Sigmoid colon (tissue), 7 donors: Measurements from ENCODE around the gene LDAF1. TPM values are rescaled to one million over a fixed set of nuclear protein-coding genes. Genes with fewer than 3 reads are reported as not detected.

Source experiments
- DNase-seq: peaks from one replicate; pipeline ENCODE4 v3.0.0-alpha.2; 2019
- H3K27ac ChIP-seq, 4 donors: fragments of 200-600 bp; sonication (generic); one replicate each; pipeline ENCODE4 v1.5.1; 2016 to 2019; ENCODE audit warnings: mild to moderate bottlenecking in 1 of 4
- H3K27me3 ChIP-seq, 3 donors: fragments of 200-600 bp; sonication (generic); one replicate each; pipeline ENCODE4 v1.5.1; 2019; ENCODE audit warnings: mild to moderate bottlenecking in 1 of 3
- H3K36me3 ChIP-seq, 4 donors: fragments of 200-600 bp; sonication (generic); one replicate each; pipeline ENCODE4 v1.5.1; 2016 to 2019
- H3K4me1 ChIP-seq, 4 donors: fragments of 200-600 bp; sonication (generic); one replicate each; pipeline ENCODE4 v1.5.1; 2017 to 2019
- H3K4me3 ChIP-seq, 4 donors: fragments of 200-600 bp; sonication (generic); one replicate each; pipeline ENCODE4 v1.5.1; 2017 to 2019; ENCODE audit warnings: mild to moderate bottlenecking in 2 of 4, moderate library complexity in 1 of 4
- H3K9me3 ChIP-seq, 4 donors: fragments of 200-600 bp in 3 of 4; sonication (generic) in 3 of 4; one replicate each; pipeline versions ENCODE4 v1.5.1 to v1.6.1; 2013 to 2019
- CTCF ChIP-seq, 4 experiments: fragments of 450-650 bp in 3 of 4; fragments of 200-600 bp in 1 of 4; IDR thresholded peaks; one replicate each; pipeline ENCODE4 v1.5.1; 2016 to 2019; ENCODE audit warnings: antibody characterized with exemption in 4 of 4, mild to moderate bottlenecking in 3 of 4, moderate library complexity in 2 of 4
- EP300 ChIP-seq, 4 donors: sonication (generic); formaldehyde crosslinking; IDR thresholded peaks; one replicate each; pipeline ENCODE4 v1.6.1; 2017; ENCODE audit warnings: antibody characterized with exemption in 4 of 4
- POLR2A ChIP-seq, 2 donors: fragments of 450-650 bp; IDR thresholded peaks; one replicate each; pipeline ENCODE4 v1.6.1; 2016; ENCODE audit warnings: antibody characterized with exemption in 2 of 2, mild to moderate bottlenecking in 2 of 2, moderate library complexity in 2 of 2
- POLR2AphosphoS5 ChIP-seq, 4 donors: sonication (generic); formaldehyde crosslinking; IDR thresholded peaks; one replicate each; pipeline ENCODE4 v1.6.1; 2017; ENCODE audit warnings: antibody characterized with exemption in 4 of 4
- WGBS, 2 donors: extraction: QIAGEN DNeasy Blood & Tissue Kit; methylation state at CpG; one replicate each; pipeline ENCODE4 v1.1.7; 2013; 5-methylcytosine and 5-hydroxymethylcytosine counted together
- intact Hi-C: fragments of 100-400 bp; cut with DNase I; formaldehyde crosslinking; loops from one replicate; pipeline ENCODE4 v1.15.1; 2023
- polyA plus RNA-seq, 3 donors: library from polyadenylated mRNA; stranded (reverse); fragments of 200-250 nt; gene quantifications; one replicate each; pipeline ENCODE4 v1.2.3, GENCODE V29; 2013
- total RNA-seq, 4 donors: library from RNA; depleted of rRNA; stranded (reverse); fragments of >200 nt; gene quantifications; one replicate each; pipeline ENCODE4 v1.1.0, GENCODE V29; 2016
- donor health status: healthy with polysubstance abuse.
- donor health status: Bipolar disorder and iron deficiency.
- donor health status: healthy.

LDAF1 gene
- total and polyA plus RNA-seq, 7 donors, result 28.0 to 158 (median 111) TPM

DNA sequence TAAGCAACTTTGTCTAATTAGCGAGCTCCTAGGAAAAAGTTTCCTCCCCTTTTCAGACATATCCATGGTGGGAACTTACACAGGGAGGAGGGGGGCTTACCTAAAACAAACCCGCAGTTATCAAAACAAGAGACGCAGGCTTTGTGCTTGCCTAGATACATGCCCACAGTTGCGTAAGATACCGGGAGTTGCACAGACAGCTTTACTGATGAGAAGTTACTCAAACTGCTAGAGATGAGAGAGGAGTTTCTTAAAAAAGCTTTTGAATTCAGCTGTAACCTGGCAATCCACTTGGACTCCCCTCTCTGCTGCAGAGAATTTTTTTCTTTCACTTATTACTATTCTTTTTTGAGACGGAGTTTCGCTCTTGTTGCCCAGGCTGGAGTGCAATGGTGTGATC, 59.7 kb downstream of the LDAF1 start:
- Histone ChIP-seq H3K27ac (no peak overlapping the region), H3K4me1 (no peaks in the 10 kb centered on the region), H3K36me3 (no peaks in the 10 kb centered on the region), H3K4me3 (no peak overlapping the region), H3K27me3 (peaks cover 0 to 6% (median 0%) of the 10 kb centered on the region in 3 donors), H3K9me3 (no peaks in the 10 kb centered on the region)
- 73 to 84% methylated on average over 7 of the region's 7 CpGs for WGBS, 2 donors
- intact Hi-C loops, result no loop called here
- no peak for DNase-seq
- TF ChIP-seq CTCF (IDR thresholded peaks at IDR 0.05) (no peak), POLR2A (IDR thresholded peaks at IDR 0.05) (no peak), POLR2AphosphoS5 (IDR thresholded peaks at IDR 0.05) (no peak), EP300 (IDR thresholded peaks at IDR 0.05) (no peak)

DNA sequence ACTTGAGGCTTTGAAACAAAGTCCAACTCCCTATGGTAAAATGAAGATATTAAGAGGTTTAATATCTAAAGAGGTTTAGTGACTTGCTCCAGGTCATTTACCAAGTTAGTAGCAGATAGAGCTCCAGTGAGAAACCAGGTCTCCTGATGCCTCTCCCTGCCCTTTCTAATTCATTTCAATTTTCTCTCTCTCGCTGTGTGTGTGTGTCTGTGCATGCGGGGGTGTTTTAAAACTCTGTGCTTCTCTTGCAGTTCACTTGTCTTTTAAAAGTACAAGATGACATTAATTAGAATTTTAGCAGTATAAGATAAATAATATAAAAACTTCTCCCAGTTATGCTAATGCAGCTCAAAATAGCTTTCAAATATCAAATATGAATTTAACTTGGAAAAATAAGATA, 61.1 kb downstream of the LDAF1 start:
- H3K27ac ChIP-seq, result no peak overlapping the region
- whole genome bisulfite sequencing, 2 donors, result 93 to 97% methylated on average over 2 of the region's 2 CpGs
- no peak overlapping the region for H3K4me3 ChIP-seq
- no peaks in the 10 kb centered on the region for H3K9me3 ChIP-seq
- peaks cover 0 to 6% (median 0%) of the 10 kb centered on the region in 3 donors for H3K27me3 ChIP-seq
- intact Hi-C loops, result no loop called here
- no peaks in the 10 kb centered on the region for H3K4me1 ChIP-seq
- no peak for DNase-seq
- no peak for TF ChIP-seq CTCF (IDR thresholded peaks at IDR 0.05)
- no peak for TF ChIP-seq EP300 (IDR thresholded peaks at IDR 0.05)
- TF ChIP-seq POLR2A (IDR thresholded peaks at IDR 0.05), result no peak
- no peak for TF ChIP-seq POLR2AphosphoS5 (IDR thresholded peaks at IDR 0.05)
- no peaks in the 10 kb centered on the region for H3K36me3 ChIP-seq

- H3K27me3 ChIP-seq, result peaks cover 0 to 6% (median 0%) of the 10 kb centered on the region in 3 donors
- no peaks in the 10 kb centered on the region for H3K36me3 ChIP-seq
- 14 to 57% methylated on average over 4 of the region's 4 CpGs for WGBS, 2 donors
- H3K27ac ChIP-seq, result no peak overlapping the region
- TF ChIP-seq POLR2AphosphoS5 (IDR thresholded peaks at IDR 0.05), result no peak
- no peaks in the 10 kb centered on the region for H3K4me1 ChIP-seq
- H3K9me3 ChIP-seq, result no peaks in the 10 kb centered on the region
- intact Hi-C loops, result no loop called here
- H3K4me3 ChIP-seq, result no peak overlapping the region
- DNase-seq, result no peak
Measured at GRCh38 chr16:21222495-21223337, 64.2 kb downstream of the LDAF1 start.

GRCh38 chr16:21223787-21224186, 65.3 kb downstream of the LDAF1 start:
- Histone ChIP-seq H3K4me1 (no peaks in the 10 kb centered on the region), H3K27ac (no peak overlapping the region), H3K9me3 (no peaks in the 10 kb centered on the region), H3K36me3 (no peaks in the 10 kb centered on the region), H3K27me3 (peaks cover 0 to 6% (median 0%) of the 10 kb centered on the region in 3 donors), H3K4me3 (no peak overlapping the region)
- intact Hi-C loops, result no loop called here
- DNase-seq, result no peak
- WGBS, 2 donors, result 52 to 60% methylated on average over 9 of the region's 9 CpGs
- no peak for TF ChIP-seq POLR2A (IDR thresholded peaks at IDR 0.05)
- TF ChIP-seq POLR2AphosphoS5 (IDR thresholded peaks at IDR 0.05), result no peak
- no peak for TF ChIP-seq EP300 (IDR thresholded peaks at IDR 0.05)
- no peak for TF ChIP-seq CTCF (IDR thresholded peaks at IDR 0.05)

DNA sequence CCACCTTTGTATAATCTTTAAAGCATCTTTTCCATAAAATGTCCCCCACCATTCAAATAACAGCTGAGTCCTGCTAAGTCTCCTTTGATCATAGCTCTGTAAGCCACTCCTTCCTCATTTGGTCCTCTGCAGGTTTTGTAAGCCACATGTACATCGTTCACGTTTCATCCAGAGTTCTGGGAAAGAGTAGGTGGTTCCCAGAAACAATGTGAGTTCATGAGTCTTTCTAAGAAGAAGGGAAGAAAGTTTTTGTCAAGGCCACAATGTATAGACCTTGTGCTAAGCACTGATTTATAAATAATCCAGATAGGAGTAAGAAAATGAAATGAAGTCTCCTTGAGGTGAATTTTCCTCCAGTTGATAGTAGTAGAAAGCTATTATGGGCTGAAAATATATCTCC, 66.3 kb downstream of the LDAF1 start:
- TF ChIP-seq POLR2A (IDR thresholded peaks at IDR 0.05) (no peak), POLR2AphosphoS5 (IDR thresholded peaks at IDR 0.05) (no peak), EP300 (IDR thresholded peaks at IDR 0.05) (no peak), CTCF (IDR thresholded peaks at IDR 0.05) (no peak)

More for the DNA sequence above, 66.3 kb downstream of the LDAF1 start:
- Histone ChIP-seq H3K27me3 (peaks cover 0 to 6% (median 0%) of the 10 kb centered on the region in 3 donors), H3K4me3 (no peak overlapping the region), H3K27ac (no peak overlapping the region), H3K9me3 (no peaks in the 10 kb centered on the region), H3K4me1 (no peaks in the 10 kb centered on the region), H3K36me3 (no peaks in the 10 kb centered on the region)
- intact Hi-C loops, result no loop called here
- 38 to 67% methylated on average over 2 of the region's 2 CpGs for WGBS, 2 donors
- no peak for DNase-seq
